Thyroid gland (tissue), 4 donors: Measurements from ENCODE around the gene GLIPR2. TPM values are rescaled to one million over a fixed set of nuclear protein-coding genes. Genes with fewer than 3 reads are reported as not detected.

Experiments used
- DNase-seq, 2 donors: peaks; one replicate each; pipeline ENCODE4 v3.0.0-alpha.2; 2019
- H3K27ac ChIP-seq, 3 donors: fragments of 200-600 bp; sonication (generic); 1 replicate in 2 of 3; 2 replicates in 1 of 3; pipeline ENCODE4 v1.5.1; 2016 to 2019; ENCODE audit warnings: mild to moderate bottlenecking in 1 of 3, moderate library complexity in 1 of 3
- H3K27me3 ChIP-seq: fragments of 200-600 bp; sonication (generic); one replicate; pipeline ENCODE4 v1.5.1; 2019
- H3K36me3 ChIP-seq, 2 donors: fragments of 200-600 bp; sonication (generic); one replicate each; pipeline ENCODE4 v1.5.1; 2016 to 2019
- H3K4me1 ChIP-seq, 2 donors: fragments of 200-600 bp; sonication (generic); one replicate each; pipeline ENCODE4 v1.5.1; 2017 to 2019
- H3K4me3 ChIP-seq, 3 donors: fragments of 200-600 bp; sonication (generic); replicated peaks in 1 of 3; 1 replicate in 2 of 3; 2 replicates in 1 of 3; pipeline ENCODE4 v1.5.1; 2016; ENCODE audit warnings: mild to moderate bottlenecking in 1 of 3
- H3K9me3 ChIP-seq: fragments of 200-600 bp; sonication (generic); one replicate; pipeline ENCODE4 v1.5.1; 2017
- POLR2A ChIP-seq, 2 donors: fragments of 450-650 bp; IDR thresholded peaks; one replicate each; pipeline ENCODE4 v1.6.1; 2017; ENCODE audit warnings: antibody characterized with exemption in 2 of 2, mild to moderate bottlenecking in 2 of 2, moderate library complexity in 1 of 2
- WGBS, 2 donors: methylation state at CpG; one replicate each; pipeline ENCODE4 v1.1.5; 2017; 5-methylcytosine and 5-hydroxymethylcytosine counted together
- intact Hi-C: fragments of 100-400 bp; cut with DNase I; formaldehyde crosslinking; loops from one replicate; pipeline ENCODE4 v1.15.1; 2023
- total RNA-seq, 4 donors: library from RNA; depleted of rRNA; stranded (reverse); fragments of >200 nt; gene quantifications; one replicate each; pipeline ENCODE4 v1.2.3, GENCODE V29; 2016
- TF ChIP-seq, protein P1 (sequence below), 6 experiments: fragments of 200-600 bp in 3 of 6; fragments of 450-650 bp in 3 of 6; sonication (generic) in 3 of 6; IDR thresholded peaks; one replicate each; pipeline ENCODE4 v1.5.1; 2016 to 2019; ENCODE audit warnings: antibody characterized with exemption in 6 of 6, mild to moderate bottlenecking in 2 of 6, inconsistent platforms in 1 of 6, moderate library complexity in 1 of 6

The GLIPR2 gene
- total RNA-seq, 4 donors from 2014 or later = 15.6 to 25.1 (median 20.4) TPM

GRCh38 chr9:36140086-36141084 is 3.9 kb downstream of the GLIPR2 start:
- Histone ChIP-seq H3K4me1 (peaks cover 18 to 52% of the 10 kb centered on the region in 2 donors), H3K27ac (peak overlapping the region in 2 of 3 donors; percentile 56 to 82), H3K27me3 (no peaks in the 10 kb centered on the region), H3K36me3 (no peaks in the 10 kb centered on the region), H3K4me3 (no peak overlapping the region), H3K9me3 (no peaks in the 10 kb centered on the region)
- TF ChIP-seq POLR2A (IDR thresholded peaks at IDR 0.05) = no peak
- TF ChIP-seq, protein P1, sequence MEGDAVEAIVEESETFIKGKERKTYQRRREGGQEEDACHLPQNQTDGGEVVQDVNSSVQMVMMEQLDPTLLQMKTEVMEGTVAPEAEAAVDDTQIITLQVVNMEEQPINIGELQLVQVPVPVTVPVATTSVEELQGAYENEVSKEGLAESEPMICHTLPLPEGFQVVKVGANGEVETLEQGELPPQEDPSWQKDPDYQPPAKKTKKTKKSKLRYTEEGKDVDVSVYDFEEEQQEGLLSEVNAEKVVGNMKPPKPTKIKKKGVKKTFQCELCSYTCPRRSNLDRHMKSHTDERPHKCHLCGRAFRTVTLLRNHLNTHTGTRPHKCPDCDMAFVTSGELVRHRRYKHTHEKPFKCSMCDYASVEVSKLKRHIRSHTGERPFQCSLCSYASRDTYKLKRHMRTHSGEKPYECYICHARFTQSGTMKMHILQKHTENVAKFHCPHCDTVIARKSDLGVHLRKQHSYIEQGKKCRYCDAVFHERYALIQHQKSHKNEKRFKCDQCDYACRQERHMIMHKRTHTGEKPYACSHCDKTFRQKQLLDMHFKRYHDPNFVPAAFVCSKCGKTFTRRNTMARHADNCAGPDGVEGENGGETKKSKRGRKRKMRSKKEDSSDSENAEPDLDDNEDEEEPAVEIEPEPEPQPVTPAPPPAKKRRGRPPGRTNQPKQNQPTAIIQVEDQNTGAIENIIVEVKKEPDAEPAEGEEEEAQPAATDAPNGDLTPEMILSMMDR (IDR thresholded peaks at IDR 0.05) = no peak
- intact Hi-C loops = no loop called here
- 82 to 86% methylated on average over 11 of the region's 11 CpGs for WGBS, 2 donors
- no peak for DNase-seq

- Histone ChIP-seq H3K9me3 (no peaks in the 10 kb centered on the region), H3K27ac (peak overlapping the region in 2 of 3 donors; percentile 56 to 82), H3K4me3 (no peak overlapping the region), H3K36me3 (no peaks in the 10 kb centered on the region), H3K27me3 (no peaks in the 10 kb centered on the region), H3K4me1 (peaks cover 14 to 46% of the 10 kb centered on the region in 2 donors)
- peak; percentile 87 to 91 for DNase-seq
- intact Hi-C loops = no loop called here
- TF ChIP-seq, protein P1 (IDR thresholded peaks at IDR 0.05) = peak in 4 of 6 experiments; percentile 15 to 53 (median 42)
- TF ChIP-seq POLR2A (IDR thresholded peaks at IDR 0.05) = no peak
- WGBS, 2 donors = 25 to 26% methylated on average over 4 of the region's 4 CpGs
Measured at GRCh38 chr9:36141288-36141687, 4.8 kb downstream of the GLIPR2 start.

DNA sequence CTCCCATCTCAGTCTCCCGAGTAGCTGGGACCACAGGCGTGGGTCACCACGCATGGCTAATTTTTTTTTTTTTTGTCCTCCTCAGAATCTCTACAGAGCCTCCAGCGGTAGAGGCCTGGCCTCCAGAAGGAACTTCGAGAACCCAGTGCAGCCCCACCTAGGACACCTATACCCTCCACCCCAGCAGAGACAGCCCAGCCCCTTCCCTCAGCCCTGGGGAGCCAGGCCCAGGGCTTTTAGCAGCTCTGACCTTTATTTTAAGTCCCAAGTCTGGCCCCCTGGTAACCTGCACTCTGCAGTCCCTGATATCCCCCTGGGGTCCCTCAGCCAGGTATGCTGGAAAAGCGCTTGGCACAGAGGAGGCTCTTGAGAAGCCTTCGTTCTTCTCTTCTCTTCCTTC is 5.2 kb downstream of the GLIPR2 start:
- no peaks in the 10 kb centered on the region for H3K9me3 ChIP-seq
- no peaks in the 10 kb centered on the region for H3K27me3 ChIP-seq
- H3K4me3 ChIP-seq = no peak overlapping the region
- TF ChIP-seq POLR2A (IDR thresholded peaks at IDR 0.05) = no peak
- TF ChIP-seq, protein P1 (IDR thresholded peaks at IDR 0.05) = no peak
- no peaks in the 10 kb centered on the region for H3K36me3 ChIP-seq
- H3K27ac ChIP-seq = peak overlapping the region in 2 of 3 donors; percentile 82 to 84
- DNase-seq = no peak
- 93% methylated on average over 7 of the region's 7 CpGs for WGBS, 2 donors
- peaks cover 14 to 45% of the 10 kb centered on the region in 2 donors for H3K4me1 ChIP-seq
- intact Hi-C loops = no loop called here

DNA sequence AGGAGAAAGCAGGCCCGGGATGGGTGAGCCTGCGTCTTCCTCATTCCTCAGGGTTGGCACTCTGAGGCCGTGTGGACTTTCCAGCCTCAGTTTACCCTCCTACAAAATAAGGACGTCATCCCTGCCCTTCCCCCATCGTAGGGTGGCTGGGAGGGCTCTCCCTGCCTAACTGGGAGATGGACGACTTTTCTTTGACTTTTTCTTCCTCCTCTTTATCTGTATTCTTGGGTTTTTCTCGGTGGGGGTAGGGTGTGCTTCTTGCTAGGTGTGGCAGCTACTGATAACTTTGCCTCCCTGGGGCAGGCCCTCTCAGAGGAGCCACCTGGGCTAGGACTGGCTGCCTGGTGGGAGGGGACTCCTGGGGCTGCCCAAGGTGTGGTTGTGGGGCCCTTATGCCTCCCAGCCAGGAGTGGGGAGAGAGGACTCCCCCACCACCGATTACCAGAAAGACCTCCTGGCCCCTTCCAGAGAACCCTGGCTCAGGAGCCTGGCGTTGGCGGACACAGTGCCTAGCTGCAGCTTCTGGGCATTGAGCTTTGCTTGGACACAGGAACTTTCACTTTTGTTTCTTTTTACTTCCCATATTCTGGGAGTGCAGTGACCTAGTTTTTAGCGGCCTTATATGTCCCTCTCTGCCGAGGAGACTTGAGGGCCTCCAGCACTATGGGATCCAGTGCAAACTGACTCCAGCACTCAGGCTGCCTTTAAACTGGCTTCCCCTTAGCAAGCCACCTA is 6.1 kb downstream of the GLIPR2 start:
- Histone ChIP-seq H3K27me3 (no peaks in the 10 kb centered on the region), H3K4me1 (peaks cover 7 to 36% of the 10 kb centered on the region in 2 donors), H3K9me3 (no peaks in the 10 kb centered on the region), H3K27ac (peak overlapping the region; percentile 48 to 84 (median 82)), H3K36me3 (no peaks in the 10 kb centered on the region), H3K4me3 (no peak overlapping the region)
- intact Hi-C loops = no loop called here
- 53 to 58% methylated on average over 12 of the region's 12 CpGs for WGBS, 2 donors
- TF ChIP-seq, protein P1 (IDR thresholded peaks at IDR 0.05) = no peak
- peak; percentile 51 for DNase-seq
